Esophagus muscularis mucosa (tissue), 3 donors: Measurements from ENCODE around the gene POLR2E.

Experiments used
- POLR2A ChIP-seq: fragments of 450-650 bp; IDR thresholded peaks from one replicate; pipeline ENCODE4 v1.6.1; 2017; ENCODE audit warnings: antibody characterized with exemption, moderate library complexity, mild to moderate bottlenecking, low read depth
- TF ChIP-seq, protein P1 (sequence below), 3 experiments: fragments of 200-600 bp in 2 of 3; fragments of 450-650 bp in 1 of 3; sonication (generic) in 2 of 3; IDR thresholded peaks; one replicate each; pipeline ENCODE4 v1.5.1; 2017 to 2019; ENCODE audit warnings: antibody characterized with exemption in 3 of 3, mild to moderate bottlenecking in 2 of 3, moderate library complexity in 1 of 3

DNA sequence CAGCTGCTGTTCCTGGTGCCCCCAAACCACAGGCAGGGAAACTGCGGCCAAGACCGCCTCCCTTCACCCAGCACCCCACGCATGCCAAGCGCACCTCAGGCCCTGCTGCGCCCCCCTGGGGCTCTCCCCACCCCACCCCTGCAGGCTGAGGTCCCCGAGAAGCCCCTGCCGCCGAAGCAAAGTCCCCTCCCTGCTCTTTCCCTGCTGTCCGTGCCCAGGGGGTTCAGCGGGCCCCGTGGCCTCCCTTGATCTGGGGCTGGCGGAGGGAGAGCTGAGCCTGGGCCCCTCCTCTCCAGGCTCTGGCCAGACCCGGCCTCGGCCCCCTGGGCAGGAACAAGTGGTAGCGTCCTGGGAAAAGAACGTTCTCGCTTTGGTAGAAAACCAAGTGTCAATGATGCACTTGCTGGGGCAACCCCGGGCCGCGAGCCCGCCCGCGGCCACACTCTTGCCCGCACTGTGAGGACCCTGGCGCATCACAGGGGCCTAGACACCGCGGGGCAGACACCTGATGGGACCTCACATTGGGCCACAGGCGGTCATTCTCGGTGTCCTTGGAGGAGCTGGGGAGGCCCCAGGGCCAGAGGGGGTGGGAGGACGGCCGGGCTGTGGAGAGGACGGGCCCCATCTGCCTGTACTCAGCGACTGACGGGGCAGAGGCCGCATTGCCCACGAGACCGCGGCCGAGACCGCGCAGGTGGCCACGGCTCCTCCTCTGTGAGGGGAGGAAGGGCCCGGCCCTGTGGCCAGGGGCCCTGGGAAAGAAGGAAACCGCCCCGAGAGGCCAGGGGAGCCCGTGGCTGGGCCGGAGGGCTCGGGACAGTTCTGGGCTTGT lies 37.6 kb upstream of the POLR2E start:
- TF ChIP-seq, protein P1, sequence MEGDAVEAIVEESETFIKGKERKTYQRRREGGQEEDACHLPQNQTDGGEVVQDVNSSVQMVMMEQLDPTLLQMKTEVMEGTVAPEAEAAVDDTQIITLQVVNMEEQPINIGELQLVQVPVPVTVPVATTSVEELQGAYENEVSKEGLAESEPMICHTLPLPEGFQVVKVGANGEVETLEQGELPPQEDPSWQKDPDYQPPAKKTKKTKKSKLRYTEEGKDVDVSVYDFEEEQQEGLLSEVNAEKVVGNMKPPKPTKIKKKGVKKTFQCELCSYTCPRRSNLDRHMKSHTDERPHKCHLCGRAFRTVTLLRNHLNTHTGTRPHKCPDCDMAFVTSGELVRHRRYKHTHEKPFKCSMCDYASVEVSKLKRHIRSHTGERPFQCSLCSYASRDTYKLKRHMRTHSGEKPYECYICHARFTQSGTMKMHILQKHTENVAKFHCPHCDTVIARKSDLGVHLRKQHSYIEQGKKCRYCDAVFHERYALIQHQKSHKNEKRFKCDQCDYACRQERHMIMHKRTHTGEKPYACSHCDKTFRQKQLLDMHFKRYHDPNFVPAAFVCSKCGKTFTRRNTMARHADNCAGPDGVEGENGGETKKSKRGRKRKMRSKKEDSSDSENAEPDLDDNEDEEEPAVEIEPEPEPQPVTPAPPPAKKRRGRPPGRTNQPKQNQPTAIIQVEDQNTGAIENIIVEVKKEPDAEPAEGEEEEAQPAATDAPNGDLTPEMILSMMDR (IDR thresholded peaks at IDR 0.05): no peak
- no peak for TF ChIP-seq POLR2A
